SU-DHL-6 (cell line): ENCODE data around the gene GABRA6.

Source experiments
- CTCF ChIP-seq: fragments of 200-600 bp; sonication (generic); IDR thresholded peaks from one replicate; pipeline ENCODE4 v1.5.1; 2017; ENCODE audit warnings: antibody characterized with exemption, mild to moderate bottlenecking, low read length, moderate library complexity; ENCODE audit not compliant: insufficient read depth, poor library complexity, severe bottlenecking
- EZH2phosphoT487 ChIP-seq: fragments of 200-600 bp; sonication (generic), shearing (Covaris generic); conservative IDR thresholded peaks from 2 replicates; pipeline ENCODE4 v1.6.1; 2018; ENCODE audit warnings: mild to moderate bottlenecking, antibody characterized with exemption, low read length, moderate library complexity, mixed read lengths

- TF ChIP-seq CTCF (no peak), EZH2phosphoT487 (no peak)
These were observed 44.1 kb upstream of the GABRA6 start for GRCh38 chr5:161641444-161641843.
